Aorta (tissue), 5 donors: ENCODE data around the gene MATN3. TPM values are rescaled to one million over a fixed set of nuclear protein-coding genes. Genes with fewer than 3 reads are reported as not detected.
A peak's percentile ranks its signal among the peaks of the same experiment; 100 is the strongest.

ENCODE experiments used
- ATAC-seq: fragments of 200-7000 bp; cut with Tn5 transposase; one replicate; pipeline ENCODE4 v1.9.1; 2022; ENCODE audit warnings: moderate library complexity; ENCODE audit not compliant: low FRiP score
- DNase-seq, 2 donors: peaks; one replicate each; pipeline ENCODE4 v3.0.0-alpha.2; 2020
- H3K27ac ChIP-seq, 2 donors: one replicate each; pipeline ENCODE4 v1.5.1; 2013; ENCODE audit warnings: low read length in 2 of 2, mild to moderate bottlenecking in 2 of 2, moderate library complexity in 2 of 2, control low read depth in 1 of 2, inconsistent platforms in 1 of 2, low read depth in 1 of 2
- H3K27me3 ChIP-seq, 2 donors: one replicate each; pipeline ENCODE4 v1.6.1; 2013; ENCODE audit warnings: control low read depth in 1 of 2, low read length in 1 of 2, mild to moderate bottlenecking in 1 of 2, moderate library complexity in 1 of 2; ENCODE audit not compliant: insufficient read depth in 2 of 2, control insufficient read depth in 1 of 2
- H3K36me3 ChIP-seq, 2 donors: one replicate each; pipeline ENCODE4 v1.6.1; 2013; ENCODE audit warnings: control low read depth in 1 of 2, low read length in 1 of 2, mild to moderate bottlenecking in 1 of 2; ENCODE audit not compliant: insufficient read depth in 2 of 2, control insufficient read depth in 1 of 2
- H3K4me1 ChIP-seq, 2 donors: one replicate each; pipeline ENCODE4 v1.6.1; 2013; ENCODE audit warnings: low read length in 2 of 2, control low read depth in 1 of 2, mild to moderate bottlenecking in 1 of 2, moderate library complexity in 1 of 2; ENCODE audit not compliant: insufficient read depth in 2 of 2, control insufficient read depth in 1 of 2
- H3K4me3 ChIP-seq, 2 donors: one replicate each; pipeline ENCODE4 v1.5.1; 2013; ENCODE audit warnings: low read length in 2 of 2, control low read depth in 1 of 2, mild to moderate bottlenecking in 1 of 2
- H3K9me3 ChIP-seq: one replicate; pipeline ENCODE4 v1.6.1; 2013; ENCODE audit warnings: mild to moderate bottlenecking, low read length; ENCODE audit not compliant: control insufficient read depth
- WGBS, 2 donors: extraction: QIAGEN DNeasy Blood & Tissue Kit; methylation state at CpG; one replicate each; pipeline ENCODE4 v1.1.7; 2013; 5-methylcytosine and 5-hydroxymethylcytosine counted together
- intact Hi-C, 2 donors: fragments of 100-400 bp; cut with DNase I; formaldehyde crosslinking; loops; one replicate each; pipeline versions ENCODE4 v1.14.2 to v1.15.0; 2022
- polyA plus RNA-seq, 2 donors: library from polyadenylated mRNA; stranded (reverse); fragments of 200-250 nt; gene quantifications; one replicate each; pipeline ENCODE4 v1.2.3, GENCODE V29; 2013
- total RNA-seq, 2 donors: library from RNA; stranded (reverse); fragmentation: NEBNext Ultra II Directional; extraction: Animal tissue kit (Norgen Biotek cat#: 25700); gene quantifications; one replicate each; pipeline ENCODE4 v1.2.1, GENCODE V29; 2021
- donor health status: healthy with polysubstance abuse.
- donor health status: Bipolar disorder and iron deficiency.
- donor health status: DM: no; HTN: no; CAD: no.
- donor health status: DM: no; HTN: no; CAD: no.
- donor health status: DM: yes; HTN: yes; CAD: no.

The MATN3 gene
- total and polyA plus RNA-seq, 4 donors = 0.13 to 1.9 (median 1.7) TPM

- H3K4me1 ChIP-seq = no peaks in the 10 kb centered on the region
- H3K4me3 ChIP-seq = no peak overlapping the region
- no peaks in the 10 kb centered on the region for H3K9me3 ChIP-seq
- no peak overlapping the region for H3K27ac ChIP-seq
- H3K36me3 ChIP-seq = no peaks in the 10 kb centered on the region
- DNase-seq (no peak), ATAC-seq (peak; percentile 69)
- intact Hi-C loops = loop anchor here (1.0 kb wide), 2 partner anchors 82 to 83 kb away; no protein-coding TSS in a partner anchor
- H3K27me3 ChIP-seq = no peaks in the 10 kb centered on the region
- 13 to 16% methylated on average over 2 of the region's 2 CpGs for WGBS, 2 donors
These were observed 3.1 kb upstream of the MATN3 start for GRCh38 chr2:20015482-20016083.

GRCh38 chr2:20013126-20013849 lies 820 bp upstream of the MATN3 start:
- 59% methylated on average over 15 of the region's 15 CpGs for WGBS, 2 donors
- intact Hi-C loops = loop anchor here in 1 of 2 donors (2.0 kb wide), 1 partner anchor 22 kb away; the partner anchor contains the start of gene WDR35
- Histone ChIP-seq H3K36me3 (no peaks in the 10 kb centered on the region), H3K4me3 (peak overlapping the region; percentile 15 to 56), H3K27ac (peak overlapping the region in 1 of 2 donors; percentile 25), H3K4me1 (no peaks in the 10 kb centered on the region), H3K9me3 (no peaks in the 10 kb centered on the region), H3K27me3 (no peaks in the 10 kb centered on the region)
- DNase-seq = no peak
- ATAC-seq = no peak

- Histone ChIP-seq H3K27me3 (no peaks in the 10 kb centered on the region), H3K27ac (no peak overlapping the region), H3K9me3 (no peaks in the 10 kb centered on the region), H3K4me3 (peak overlapping the region in 1 of 2 donors; percentile 56), H3K4me1 (no peaks in the 10 kb centered on the region), H3K36me3 (no peaks in the 10 kb centered on the region)
- DNase-seq = no peak
- 15 to 26% methylated on average over 4 of the region's 4 CpGs for WGBS, 2 donors
- no peak for ATAC-seq
- intact Hi-C loops = loop anchor here in 1 of 2 donors (2.0 kb wide), 1 partner anchor 21 kb away; the partner anchor contains the start of gene WDR35
These were observed 511 bp downstream of the MATN3 start for GRCh38 chr2:20012032-20012281.

- Histone ChIP-seq H3K27me3 (no peaks in the 10 kb centered on the region), H3K27ac (no peak overlapping the region), H3K9me3 (no peaks in the 10 kb centered on the region), H3K36me3 (no peaks in the 10 kb centered on the region), H3K4me1 (no peaks in the 10 kb centered on the region), H3K4me3 (no peak overlapping the region)
- 84 to 91% methylated on average over 14 of the region's 14 CpGs for WGBS, 2 donors
- ATAC-seq (no peak), DNase-seq (no peak)
- intact Hi-C loops = loop anchor here in 1 of 2 donors (2.0 kb wide), 1 partner anchor 21 kb away; the partner anchor contains the start of gene WDR35
These were observed 1.0 kb downstream of the MATN3 start for GRCh38 chr2:20011276-20012031.

GRCh38 chr2:20008703-20009102 lies 3.8 kb downstream of the MATN3 start:
- ATAC-seq = no peak
- no peak overlapping the region for H3K4me3 ChIP-seq
- no peaks in the 10 kb centered on the region for H3K27me3 ChIP-seq
- no peak overlapping the region for H3K27ac ChIP-seq
- intact Hi-C loops = no loop called here
- no peak for DNase-seq
- no peaks in the 10 kb centered on the region for H3K9me3 ChIP-seq
- 87 to 91% methylated on average over 5 of the region's 5 CpGs for WGBS, 2 donors
- no peaks in the 10 kb centered on the region for H3K36me3 ChIP-seq
- no peaks in the 10 kb centered on the region for H3K4me1 ChIP-seq

- Histone ChIP-seq H3K4me1 (no peaks in the 10 kb centered on the region), H3K27ac (no peak overlapping the region), H3K9me3 (no peaks in the 10 kb centered on the region), H3K4me3 (no peak overlapping the region), H3K27me3 (no peaks in the 10 kb centered on the region), H3K36me3 (no peaks in the 10 kb centered on the region)
- no peak for ATAC-seq
- no peak for DNase-seq
- 88 to 89% methylated on average over 17 of the region's 17 CpGs for WGBS, 2 donors
- intact Hi-C loops = no loop called here
These were observed 6.5 kb downstream of the MATN3 start for GRCh38 chr2:20005891-20006470.

GRCh38 chr2:20005067-20005627 lies 7.3 kb downstream of the MATN3 start:
- intact Hi-C loops = no loop called here
- Histone ChIP-seq H3K27me3 (no peaks in the 10 kb centered on the region), H3K36me3 (no peaks in the 10 kb centered on the region), H3K4me3 (no peak overlapping the region), H3K4me1 (no peaks in the 10 kb centered on the region), H3K27ac (no peak overlapping the region), H3K9me3 (no peaks in the 10 kb centered on the region)
- no peak for ATAC-seq
- no peak for DNase-seq
- 85 to 96% methylated on average over 10 of the region's 10 CpGs for WGBS, 2 donors

- intact Hi-C loops = no loop called here
These were observed 11.1 kb downstream of the MATN3 start for GRCh38 chr2:20001361-20001863.

More at GRCh38 chr2:20001361-20001863, 11.1 kb downstream of the MATN3 start:
- Histone ChIP-seq H3K27me3 (no peaks in the 10 kb centered on the region), H3K4me1 (no peaks in the 10 kb centered on the region), H3K36me3 (no peaks in the 10 kb centered on the region), H3K4me3 (no peak overlapping the region), H3K27ac (no peak overlapping the region), H3K9me3 (no peaks in the 10 kb centered on the region)
- DNase-seq = no peak
- ATAC-seq = no peak
- 83 to 88% methylated on average over 2 of the region's 2 CpGs for WGBS, 2 donors
